Stimulated activated naive CD8-positive, alpha-beta T cell treated with anti-CD3 and anti-CD28 coated beads, Interleukin-15, Interleukin-2, amounts not matched to agents 100 U/mL and 50 U/mL, for 24 hours (primary cell): ENCODE measurements around the gene TMCO6.
"Not testable (repeated sequence)": the region's sequence is repeated elsewhere in the genome, so short reads cannot be mapped to it uniquely, and the experiment has no call there.

Source experiments
- ATAC-seq: fragments of 150-1000 bp; cut with Tn5 transposase; one replicate; pipeline ENCODE4 v1.10.0; 2021
- DNase-seq: peaks from one replicate; pipeline ENCODE4 v3.0.0; 2021

TMCO6 gene

GRCh38 chr5:140639148-140639981 is at the start of gene TMCO6:
TSS of gene TMCO6 (plus strand) at chr5:140639451. CDS start at chr5:140639528, 77 bp downstream.
- DNase-seq (peak; percentile 99), ATAC-seq (peak; percentile 93)

GRCh38 chr5:140590861-140591260 is 48.4 kb upstream of the TMCO6 start:
- DNase-seq (no peak), ATAC-seq (no peak)

- ATAC-seq: no peak
Measured at GRCh38 chr5:140591747-140592372, 47.4 kb upstream of the TMCO6 start.

GRCh38 chr5:140593070-140593469 is 46.2 kb upstream of the TMCO6 start:
- not testable (repeated sequence) for DNase-seq, ATAC-seq

More at GRCh38 chr5:140591747-140592372, 47.4 kb upstream of the TMCO6 start:
- DNase-seq: no peak

GRCh38 chr5:140594169-140594568 is 45.1 kb upstream of the TMCO6 start:
- ATAC-seq: no peak
- DNase-seq: no peak

GRCh38 chr5:140595538-140596300 is 43.5 kb upstream of the TMCO6 start:
- ATAC-seq (no peak), DNase-seq (no peak)

GRCh38 chr5:140596321-140596741 is 42.9 kb upstream of the TMCO6 start:
- ATAC-seq: no peak
- DNase-seq: no peak

- DNase-seq (no peak), ATAC-seq (no peak)
Measured at GRCh38 chr5:140598836-140599235, 40.4 kb upstream of the TMCO6 start.

- DNase-seq (no peak), ATAC-seq (no peak)
Measured at GRCh38 chr5:140600096-140600495, 39.2 kb upstream of the TMCO6 start.

- no peak for ATAC-seq
Measured at GRCh38 chr5:140602147-140602546, 37.1 kb upstream of the TMCO6 start.

DNA sequence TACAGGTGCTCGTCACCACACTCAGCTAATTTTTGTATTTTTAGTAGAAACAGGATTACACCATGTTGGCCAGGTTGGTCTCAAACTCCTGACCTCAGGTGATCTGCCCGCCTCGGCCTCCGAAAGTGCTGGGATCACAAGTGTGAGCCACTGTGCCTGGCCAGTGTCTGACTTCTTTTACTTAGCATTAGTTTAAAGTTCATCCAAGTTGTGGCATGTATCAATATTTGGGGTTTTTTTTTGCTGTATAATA is 35.9 kb upstream of the TMCO6 start:
- ATAC-seq, DNase-seq: not testable (repeated sequence)

More at GRCh38 chr5:140602147-140602546, 37.1 kb upstream of the TMCO6 start:
- no peak for DNase-seq

GRCh38 chr5:140603734-140604133 is 35.5 kb upstream of the TMCO6 start:
- ATAC-seq: no peak
- DNase-seq: no peak

- ATAC-seq (no peak), DNase-seq (no peak)
Measured at GRCh38 chr5:140605879-140606278, 33.4 kb upstream of the TMCO6 start.

- ATAC-seq (no peak), DNase-seq (no peak)
Measured at GRCh38 chr5:140607031-140607430, 32.2 kb upstream of the TMCO6 start.

- DNase-seq (no peak), ATAC-seq (no peak)
Measured at GRCh38 chr5:140608722-140609121, 30.5 kb upstream of the TMCO6 start.

GRCh38 chr5:140609126-140609525 is 30.1 kb upstream of the TMCO6 start:
- ATAC-seq: no peak
- no peak for DNase-seq

- ATAC-seq (no peak), DNase-seq (no peak)
Measured at GRCh38 chr5:140611020-140611521, 28.2 kb upstream of the TMCO6 start.

DNA sequence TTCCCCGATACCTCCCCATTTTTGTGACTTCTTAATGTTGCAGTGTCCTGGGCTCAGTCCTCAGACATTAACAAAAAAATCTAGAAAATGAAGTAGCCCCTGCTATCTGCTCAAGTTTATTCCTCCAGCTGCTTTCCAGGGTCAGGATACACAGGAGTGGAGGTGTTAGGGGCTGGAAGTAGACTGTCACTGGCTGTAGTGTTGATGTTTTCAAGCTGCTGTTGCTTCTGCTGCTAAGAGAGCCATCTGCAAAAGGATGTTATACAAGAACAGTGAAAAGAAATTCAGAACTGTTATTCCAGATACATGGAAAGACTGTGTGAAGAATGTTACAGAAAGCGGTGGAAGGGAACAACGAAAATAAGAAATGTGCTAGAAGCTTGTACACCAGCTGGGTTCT is 16.9 kb upstream of the TMCO6 start:
- DNase-seq (no peak), ATAC-seq (no peak)

DNA sequence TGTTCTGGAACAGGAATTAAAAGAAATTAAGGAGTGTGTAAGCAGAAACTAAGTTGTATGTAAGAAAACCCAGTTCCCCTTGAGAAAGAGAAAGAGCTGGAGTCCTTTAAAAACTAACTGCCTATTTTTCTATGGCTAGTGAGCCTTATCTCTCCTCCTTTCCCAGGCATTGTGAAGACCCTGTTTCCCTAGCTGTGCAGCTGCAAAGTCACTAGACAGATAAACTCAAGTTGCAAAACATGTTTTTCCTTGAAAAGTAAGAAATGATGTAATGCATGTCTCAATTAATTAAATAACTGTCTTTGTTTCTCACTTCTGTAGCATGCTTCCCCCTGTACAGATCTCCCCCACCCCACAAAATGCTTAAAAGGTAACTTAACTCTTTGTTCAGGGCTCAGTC is 16.2 kb upstream of the TMCO6 start:
- DNase-seq, ATAC-seq: not testable (repeated sequence)

DNA sequence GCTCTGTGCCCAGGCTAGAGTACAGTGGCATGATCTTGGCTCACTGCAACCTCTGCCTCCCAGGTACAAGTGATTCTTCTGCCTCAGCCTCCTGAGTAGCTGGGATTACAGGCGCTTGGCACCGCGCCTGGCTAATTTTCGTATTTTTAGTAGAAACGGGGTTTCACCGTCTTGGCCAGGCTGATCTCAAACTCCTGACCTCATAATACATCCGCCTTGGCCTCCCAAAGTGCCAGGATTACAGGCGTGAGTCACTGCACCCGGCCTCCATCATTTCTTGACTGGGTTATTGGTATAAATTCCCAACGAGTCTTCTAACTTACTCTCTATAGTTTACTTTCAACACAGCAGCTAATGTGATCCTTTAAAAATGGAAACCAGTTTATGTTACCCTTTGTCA is 14.4 kb upstream of the TMCO6 start:
- not testable (repeated sequence) for ATAC-seq, DNase-seq

DNA sequence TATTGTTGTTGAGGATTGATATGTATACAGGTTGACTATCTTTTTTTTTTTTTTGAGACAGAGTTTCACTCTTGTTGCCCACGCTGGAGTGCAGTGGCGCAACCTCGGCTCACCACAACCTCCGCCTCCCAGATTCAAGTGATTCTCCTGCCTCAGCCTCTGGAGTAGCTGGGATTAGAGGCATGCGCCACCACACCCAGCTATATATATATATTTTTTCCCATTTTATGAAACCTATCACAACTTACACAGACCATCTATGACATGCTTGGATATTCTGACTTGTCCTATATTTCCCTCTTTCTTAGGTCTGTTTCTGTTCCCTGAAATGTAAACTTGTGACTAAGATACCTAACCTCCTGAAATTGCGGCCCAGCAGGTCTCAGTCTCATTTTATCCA is 11.3 kb upstream of the TMCO6 start:
- no peak for DNase-seq
- no peak for ATAC-seq

DNA sequence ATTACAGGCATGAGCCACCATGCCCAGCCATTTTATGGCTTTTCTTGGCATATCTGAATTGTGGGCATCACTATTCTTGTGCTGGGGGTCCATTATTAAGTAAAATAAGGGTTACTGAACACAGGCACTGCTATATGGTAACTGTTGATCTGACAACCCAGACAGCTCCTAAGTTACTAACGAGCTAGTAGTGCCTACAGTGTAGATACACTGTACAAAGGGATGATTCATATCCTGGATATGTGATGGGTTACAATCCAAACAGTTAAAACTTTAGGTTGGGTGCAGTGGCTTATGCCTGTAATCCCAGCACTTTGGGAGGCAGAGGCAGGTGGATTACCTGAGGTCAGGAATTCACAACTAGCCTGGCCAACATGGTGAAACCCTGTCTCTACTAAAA is 10.5 kb upstream of the TMCO6 start:
- DNase-seq (no peak), ATAC-seq (no peak)
